ENCODE measurements around the gene KCNC2. TPM values are rescaled to one million over a fixed set of nuclear protein-coding genes. Genes with fewer than 3 reads are reported as not detected.
A peak's percentile ranks its signal among the peaks of the same experiment; 100 is the strongest.

Gene KCNC2
- total RNA-seq, 2 donors from 2014 or later, result 3.0 to 4.7 TPM

- no peak for DNase-seq (ENCODE audit: low spot score)
- WGBS, result 76% methylated on average over 1 of the region's 1 CpG
- Histone ChIP-seq H3K4me3 (no peak overlapping the region), H3K36me3 (no peaks in the 10 kb centered on the region), H3K4me1 (replicated peaks) (no peaks in the 10 kb centered on the region), H3K27me3 (replicated peaks; ENCODE audit: insufficient read depth) (no peaks in the 10 kb centered on the region), H3K27ac (no peak overlapping the region), H3K9me3 (no peaks in the 10 kb centered on the region)
- intact Hi-C loops (cut with DNase I), result no loop called here
- no peak for TF ChIP-seq CTCF (IDR thresholded peaks at IDR 0.05)
- TF ChIP-seq POLR2AphosphoS5 (IDR thresholded peaks at IDR 0.05), result no peak
- no peak for TF ChIP-seq POLR2A (IDR thresholded peaks at IDR 0.05)
Measured at GRCh38 chr12:75135026-75135425, 74.6 kb downstream of the KCNC2 start.

GRCh38 chr12:75130811-75131210 lies 78.8 kb downstream of the KCNC2 start:
- WGBS, result 91% methylated on average over 3 of the region's 3 CpGs
- no peak overlapping the region for H3K27ac ChIP-seq
- H3K4me1 ChIP-seq (replicated peaks), result no peaks in the 10 kb centered on the region
- H3K4me3 ChIP-seq, result no peak overlapping the region
- no peaks in the 10 kb centered on the region for H3K27me3 ChIP-seq (replicated peaks; ENCODE audit: insufficient read depth)
- intact Hi-C loops (cut with DNase I), result no loop called here
- TF ChIP-seq CTCF (IDR thresholded peaks at IDR 0.05), result no peak
- no peak for TF ChIP-seq POLR2A (IDR thresholded peaks at IDR 0.05)
- no peak for TF ChIP-seq POLR2AphosphoS5 (IDR thresholded peaks at IDR 0.05)
- H3K9me3 ChIP-seq, result no peaks in the 10 kb centered on the region
- no peaks in the 10 kb centered on the region for H3K36me3 ChIP-seq
- DNase-seq (ENCODE audit: low spot score), result no peak

GRCh38 chr12:75129275-75129674 lies 80.4 kb downstream of the KCNC2 start:
- DNase-seq (ENCODE audit: low spot score), result no peak
- intact Hi-C loops (cut with DNase I), result no loop called here
- 20% methylated on average over 2 of the region's 2 CpGs for WGBS
- Histone ChIP-seq H3K27me3 (replicated peaks; ENCODE audit: insufficient read depth) (no peaks in the 10 kb centered on the region), H3K4me1 (replicated peaks) (no peaks in the 10 kb centered on the region), H3K4me3 (no peak overlapping the region), H3K27ac (no peak overlapping the region), H3K9me3 (no peaks in the 10 kb centered on the region), H3K36me3 (no peaks in the 10 kb centered on the region)
- TF ChIP-seq POLR2AphosphoS5 (IDR thresholded peaks at IDR 0.05), result peak; percentile 78
- TF ChIP-seq POLR2A (IDR thresholded peaks at IDR 0.05), result no peak

- TF ChIP-seq POLR2A (IDR thresholded peaks at IDR 0.05), result no peak
- no peak for TF ChIP-seq CTCF (IDR thresholded peaks at IDR 0.05)
- TF ChIP-seq POLR2AphosphoS5 (IDR thresholded peaks at IDR 0.05), result no peak
- no peaks in the 10 kb centered on the region for H3K36me3 ChIP-seq
- DNase-seq (ENCODE audit: low spot score), result no peak
- H3K4me3 ChIP-seq, result no peak overlapping the region
- 47% methylated on average over 2 of the region's 2 CpGs for WGBS
- H3K27ac ChIP-seq, result no peak overlapping the region
- H3K27me3 ChIP-seq (replicated peaks; ENCODE audit: insufficient read depth), result no peaks in the 10 kb centered on the region
- intact Hi-C loops (cut with DNase I), result no loop called here
- no peaks in the 10 kb centered on the region for H3K9me3 ChIP-seq
- H3K4me1 ChIP-seq (replicated peaks), result no peaks in the 10 kb centered on the region
Measured at GRCh38 chr12:75121036-75121705, 88.5 kb downstream of the KCNC2 start.

GRCh38 chr12:75120311-75120711 lies 89.3 kb downstream of the KCNC2 start:
- Histone ChIP-seq H3K4me3 (no peak overlapping the region), H3K4me1 (replicated peaks) (no peaks in the 10 kb centered on the region), H3K36me3 (no peaks in the 10 kb centered on the region), H3K9me3 (no peaks in the 10 kb centered on the region), H3K27me3 (replicated peaks; ENCODE audit: insufficient read depth) (no peaks in the 10 kb centered on the region), H3K27ac (no peak overlapping the region)
- intact Hi-C loops (cut with DNase I), result no loop called here
- WGBS, result 15% methylated on average over 1 of the region's 1 CpG
- TF ChIP-seq POLR2A (IDR thresholded peaks at IDR 0.05) (no peak), POLR2AphosphoS5 (IDR thresholded peaks at IDR 0.05) (peak; percentile 17), CTCF (IDR thresholded peaks at IDR 0.05) (no peak)
- DNase-seq (ENCODE audit: low spot score), result no peak

Measured in prostate gland (tissue), 2 donors.